HG03354 (cell line): ENCODE data around the gene HSD17B14.
"Not testable (repeated sequence)": the region's sequence is repeated elsewhere in the genome, so short reads cannot be mapped to it uniquely, and the experiment has no call there.

ENCODE experiments used
- ATAC-seq: cut with Tn5 transposase; IDR thresholded peaks from one replicate; pipeline ENCODE4 v1.9.1; 2021; ENCODE audit warnings: mild to moderate bottlenecking; ENCODE audit not compliant: unreplicated experiment, poor library complexity, severe bottlenecking

HSD17B14 gene

DNA sequence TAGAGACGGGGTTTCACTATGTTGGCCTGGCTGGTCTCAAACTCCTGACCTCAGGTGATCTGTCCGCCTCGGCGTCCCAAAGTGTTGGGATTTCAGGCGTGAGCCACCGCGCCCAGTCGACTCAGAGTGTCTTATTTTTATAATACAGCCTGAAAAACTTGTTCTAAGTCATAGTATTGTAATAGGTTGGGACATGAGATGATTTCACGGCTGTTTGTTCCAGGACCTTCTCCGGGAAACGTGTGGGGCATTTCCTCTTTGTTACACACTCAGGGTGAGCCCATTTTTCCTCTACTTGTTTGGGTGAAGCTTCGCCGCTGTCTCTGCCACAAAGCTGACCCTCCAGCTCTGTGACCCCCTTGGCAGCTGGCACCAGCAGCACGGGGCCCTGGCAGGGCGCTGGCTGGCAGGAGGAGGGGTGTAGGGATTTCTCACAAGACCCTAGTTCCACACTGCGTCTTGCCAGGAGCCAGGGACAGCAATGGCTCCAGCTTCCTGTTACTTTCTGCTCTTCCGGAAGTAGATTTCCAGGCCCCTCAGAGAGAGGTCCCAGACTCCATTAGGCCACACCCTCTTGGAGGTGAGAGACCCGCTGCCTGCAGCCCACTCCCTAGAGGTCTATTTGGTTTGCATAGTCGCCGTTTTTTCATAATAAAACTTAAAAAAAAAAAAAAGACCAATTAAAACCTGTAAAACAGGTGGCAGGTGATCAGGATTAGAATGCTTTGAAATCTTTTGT lies 65.4 kb downstream of the HSD17B14 start:
- no peak for ATAC-seq

DNA sequence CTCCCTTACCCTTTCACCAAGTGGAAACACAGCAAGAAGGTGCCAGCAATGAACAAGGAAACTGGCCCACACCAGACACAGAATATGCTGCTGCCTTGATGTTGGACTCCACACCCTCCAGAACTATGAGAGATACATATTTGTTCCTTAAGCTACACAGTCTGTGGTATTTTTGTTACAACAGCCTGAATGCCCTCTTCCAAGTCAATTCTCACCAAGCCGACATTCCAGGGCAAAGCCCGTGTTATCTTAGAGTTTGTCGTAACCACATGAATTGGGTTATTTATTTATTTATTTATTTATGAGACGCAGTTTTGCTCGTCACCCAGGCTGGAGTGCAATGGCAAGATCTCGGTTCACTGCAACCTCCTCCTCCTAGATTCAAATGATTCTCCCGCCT lies 66.0 kb downstream of the HSD17B14 start:
- no peak for ATAC-seq

DNA sequence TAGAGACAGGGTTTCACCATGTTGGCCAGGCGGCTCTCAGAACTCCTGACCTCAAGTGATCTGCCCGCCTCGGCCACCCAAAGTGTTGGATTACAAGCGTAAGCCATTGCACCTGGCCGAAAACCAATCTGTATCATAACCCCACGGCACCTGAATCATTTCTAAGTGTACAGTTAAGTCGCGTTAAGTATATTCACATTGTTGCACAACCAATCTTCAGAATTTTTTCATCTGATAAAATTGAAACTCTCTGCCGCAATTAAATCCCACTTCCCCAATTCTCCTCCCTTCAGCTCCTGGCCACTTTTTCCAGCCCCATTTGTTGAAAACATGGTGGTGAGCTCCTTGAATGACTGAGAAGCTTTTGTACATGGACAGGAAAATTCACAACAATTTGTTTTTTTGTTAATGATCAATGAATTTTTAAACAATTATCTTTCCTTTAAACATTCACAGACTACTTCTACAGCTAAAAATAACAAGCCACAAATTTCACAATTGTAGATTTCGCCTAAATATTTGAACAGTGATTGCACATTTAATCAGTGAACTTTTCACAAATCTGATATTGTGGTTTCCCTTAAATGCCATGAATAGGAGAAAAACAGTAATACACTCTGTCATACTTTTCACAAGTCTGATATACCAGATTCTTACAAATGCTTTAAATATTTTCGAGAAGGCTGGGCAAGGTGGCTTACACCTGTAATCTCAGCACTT lies 67.1 kb downstream of the HSD17B14 start:
- ATAC-seq = no peak

DNA sequence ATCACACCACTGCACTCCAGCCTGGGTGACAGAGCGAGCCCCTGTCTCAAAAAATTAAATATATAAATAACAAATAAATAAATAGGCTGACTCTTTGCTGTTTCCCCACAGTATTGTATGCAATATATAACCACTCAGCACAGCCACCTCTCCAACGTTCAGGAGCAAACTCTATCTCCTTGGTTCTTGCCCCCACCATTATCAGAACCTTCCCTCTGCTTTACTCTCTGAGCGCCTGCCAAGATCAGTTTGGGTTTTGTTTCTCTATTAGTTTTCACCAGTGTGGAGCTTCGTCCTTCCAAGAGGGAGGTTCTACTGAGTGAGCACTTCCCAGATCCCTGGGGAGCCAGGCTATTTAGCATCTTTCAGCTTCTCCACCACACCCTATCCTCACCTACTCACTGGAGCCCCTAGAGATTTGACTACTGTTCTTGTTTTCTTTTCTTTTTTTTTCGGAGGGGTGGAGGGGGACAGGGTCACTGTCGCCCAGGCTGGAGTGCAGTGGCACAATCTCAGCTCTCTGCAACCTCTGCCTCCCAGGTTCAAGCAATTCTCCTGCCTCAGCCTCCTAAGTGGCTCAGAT lies 68.0 kb downstream of the HSD17B14 start:
- not testable (repeated sequence) for ATAC-seq

DNA sequence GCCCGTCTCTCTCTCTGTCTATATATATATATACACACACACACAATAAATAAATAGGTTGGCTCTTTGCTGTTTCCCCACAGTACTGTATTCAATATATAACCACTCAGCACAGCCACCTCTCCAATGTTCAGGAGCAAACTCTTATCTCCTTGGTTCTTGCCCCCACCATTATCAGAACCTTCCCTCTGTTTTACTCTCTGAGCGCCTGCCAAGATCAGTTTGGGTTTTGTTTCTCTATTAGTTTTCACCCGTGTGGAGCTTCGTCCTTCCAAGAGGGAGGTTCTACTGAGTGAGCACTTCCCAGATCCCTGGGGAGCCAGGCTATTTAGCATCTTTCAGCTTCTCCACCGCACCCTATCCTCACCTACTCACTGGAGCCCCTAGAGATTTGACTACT lies 70.5 kb downstream of the HSD17B14 start:
- not testable (repeated sequence) for ATAC-seq
